GM12878 (cell line): Measurements from ENCODE around the gene RHOF. TPM values are rescaled to one million over a fixed set of nuclear protein-coding genes. Genes with fewer than 3 reads are reported as not detected.

Experiments used
- ATF7 ChIP-seq: fragments of 450-650 bp; IDR thresholded peaks from 2 replicates; pipeline ENCODE4 v1.6.1; 2016; ENCODE audit warnings: low read depth, mild to moderate bottlenecking
- BCL11A ChIP-seq: IDR thresholded peaks from 2 replicates; pipeline ENCODE4 v1.6.1; 2011; ENCODE audit warnings: low read depth, low read length
- BCL3 ChIP-seq: IDR thresholded peaks from 2 replicates; pipeline ENCODE4 v1.6.1; 2011; ENCODE audit warnings: borderline replicate concordance, low read depth, mild to moderate bottlenecking, moderate library complexity, low read length; ENCODE audit not compliant: insufficient read depth, poor library complexity, severe bottlenecking
- CHD1 ChIP-seq: IDR thresholded peaks from 2 replicates; pipeline ENCODE4 v1.6.1; 2012; ENCODE audit warnings: low read depth, low read length, improper control_type of control experiment
- CHD4 ChIP-seq: fragments of 200-600 bp; sonication (generic); IDR thresholded peaks from 2 replicates; pipeline ENCODE4 v1.6.1; 2016; ENCODE audit warnings: mild to moderate bottlenecking
- EGR1 ChIP-seq, 2 experiments: IDR thresholded peaks; 1 replicate in 1 of 2; 2 replicates in 1 of 2; pipeline ENCODE4 v1.6.1; 2011 to 2012; ENCODE audit warnings: low read depth in 2 of 2, low read length in 2 of 2, borderline replicate concordance in 1 of 2, mild to moderate bottlenecking in 1 of 2, moderate library complexity in 1 of 2
- EP300 ChIP-seq, 2 experiments: fragments of 150-350 bp in 1 of 2; IDR thresholded peaks; 2 replicates each; pipeline ENCODE4 v1.6.1; 2011 to 2012; ENCODE audit warnings: low read depth in 2 of 2, low read length in 2 of 2, borderline replicate concordance in 1 of 2, improper control_type of control experiment in 1 of 2, inconsistent platforms in 1 of 2; ENCODE audit not compliant: control insufficient read depth in 1 of 2
- GABPA ChIP-seq: IDR thresholded peaks from 2 replicates; pipeline ENCODE4 v1.6.1; 2014; ENCODE audit warnings: antibody characterized with exemption, low read depth, mild to moderate bottlenecking, inconsistent platforms
- IRF5 ChIP-seq: fragments of 450-650 bp; IDR thresholded peaks from 2 replicates; pipeline ENCODE4 v1.6.1; 2017; ENCODE audit warnings: borderline replicate concordance
- NBN ChIP-seq: fragments of 450-650 bp; IDR thresholded peaks from 2 replicates; pipeline ENCODE4 v1.6.1; 2016
- NFXL1 ChIP-seq: fragments of 450-650 bp; IDR thresholded peaks from 2 replicates; pipeline ENCODE4 v1.6.1; 2017; ENCODE audit warnings: antibody characterized with exemption, mild to moderate bottlenecking, borderline replicate concordance
- NR2F1 ChIP-seq: fragments of 450-650 bp; conservative IDR thresholded peaks from 2 replicates; pipeline ENCODE4 v1.6.1; 2017; ENCODE audit warnings: mild to moderate bottlenecking
- POU2F2 ChIP-seq: IDR thresholded peaks from 3 replicates; pipeline ENCODE4 v1.6.1; 2011; ENCODE audit warnings: low read depth, mild to moderate bottlenecking, low read length, borderline replicate concordance
- RB1 ChIP-seq: fragments of 450-650 bp; formaldehyde crosslinking; IDR thresholded peaks from 2 replicates; pipeline ENCODE4 v1.6.1; 2017; ENCODE audit warnings: mild to moderate bottlenecking, borderline replicate concordance
- RELA ChIP-seq: fragments of 450-650 bp; IDR thresholded peaks from 2 replicates; pipeline ENCODE4 v1.8.0; 2014; ENCODE audit warnings: borderline replicate concordance; ENCODE audit not compliant: partially characterized antibody
- SP1 ChIP-seq: IDR thresholded peaks from one replicate; pipeline ENCODE4 v1.6.1; 2011; ENCODE audit warnings: low read depth, low read length
- SPI1 ChIP-seq: IDR thresholded peaks from 2 replicates; pipeline ENCODE4 v1.6.1; 2011; ENCODE audit warnings: low read depth, mild to moderate bottlenecking, low read length, moderate library complexity, borderline replicate concordance; ENCODE audit not compliant: insufficient read depth
- STAT3 ChIP-seq: IDR thresholded peaks from 2 replicates; pipeline ENCODE4 v1.6.1; 2011; ENCODE audit warnings: low read depth, low read length, improper control_type of control experiment
- TCF12 ChIP-seq: IDR thresholded peaks from 2 replicates; pipeline ENCODE4 v1.6.1; 2011; ENCODE audit warnings: low read depth, mild to moderate bottlenecking, low read length
- ZNF622 ChIP-seq: fragments of 450-650 bp; IDR thresholded peaks from 2 replicates; pipeline ENCODE4 v1.6.1; 2017; ENCODE audit warnings: mild to moderate bottlenecking, inconsistent platforms
- polyA plus RNA-seq, 11 experiments: library from polyadenylated mRNA; depleted of rRNA in 4 of 11; unstranded in 6 of 11; stranded (reverse) in 5 of 11; fragments of >200 nt; fragmentation: Nextera tagmentation in 4 of 11; fragmentation: Illumina TruSeq in 1 of 11; extraction: Ambion mirVana in 4 of 11; extraction: Trizol in 1 of 11; gene quantifications; 1 replicate in 1 of 11; 2 replicates in 10 of 11; pipeline versions ENCODE4 v1.2.1 to v1.2.3, GENCODE V29; 2011 to 2016; ENCODE audit warnings: inconsistent platforms in 2 of 11, missing spikeins in 2 of 11, low read depth in 1 of 11
- total RNA-seq, 4 experiments: library from RNA; depleted of rRNA in 3 of 4; stranded (reverse); fragments of >200 nt in 3 of 4; fragmentation: Illumina TruSeq in 1 of 4; extraction: Trizol in 1 of 4; gene quantifications; 2 replicates each; pipeline versions ENCODE4 v1.2.1 to v1.2.3, GENCODE V29; 2013 to 2021
- TF ChIP-seq, protein P1 (sequence below): fragments of 450-650 bp; IDR thresholded peaks from 2 replicates; pipeline ENCODE4 v1.6.1; 2017; ENCODE audit warnings: mild to moderate bottlenecking, moderate library complexity
- TF ChIP-seq, protein P2 (sequence below): fragments of 450-650 bp; IDR thresholded peaks from 2 replicates; pipeline ENCODE4 v1.6.1; 2017; ENCODE audit warnings: mild to moderate bottlenecking

The RHOF gene
- total and polyA plus RNA-seq, 10 of the 15 experiments (the other 5 are each of a cell fraction or from before 2014, with no cell fraction given): 6.1 to 78.7 (median 39.7) TPM

GRCh38 chr12:121799842-121800693 lies 6.6 kb upstream of the RHOF start (continued):
- TF ChIP-seq SP1 (no peak), RB1 (no peak), GABPA (no peak), CHD1 (no peak), IRF5 (no peak), EGR1 (IDR thresholded peaks at IDR 0.05; ENCODE audit: borderline replicate concordance in 1 of 2, low read depth in 2 of 2, low read length in 2 of 2) (peak in 1 of 2 experiments; percentile 91; a peak in 2 of 3 replicates), RELA (no peak), EP300 (IDR thresholded peaks at IDR 0.05; ENCODE audit: borderline replicate concordance in 1 of 2, control insufficient read depth in 1 of 2, low read depth in 2 of 2, low read length in 2 of 2) (no peak), NFXL1 (peak; percentile 97), NR2F1 (peak; percentile 88), BCL11A (no peak), SPI1 (no peak; the same call in 1 of the 2 replicates), POU2F2 (peak; percentile 51), STAT3 (no peak), CHD4 (no peak), NBN (peak; percentile 78; the same call in 1 of the 2 replicates), TCF12 (0 out of 2 replicates have a peak, but pooled peaks have one; percentile 23), BCL3 (no peak), ZNF622 (no peak), ATF7 (no peak)
- TF ChIP-seq, protein P1, sequence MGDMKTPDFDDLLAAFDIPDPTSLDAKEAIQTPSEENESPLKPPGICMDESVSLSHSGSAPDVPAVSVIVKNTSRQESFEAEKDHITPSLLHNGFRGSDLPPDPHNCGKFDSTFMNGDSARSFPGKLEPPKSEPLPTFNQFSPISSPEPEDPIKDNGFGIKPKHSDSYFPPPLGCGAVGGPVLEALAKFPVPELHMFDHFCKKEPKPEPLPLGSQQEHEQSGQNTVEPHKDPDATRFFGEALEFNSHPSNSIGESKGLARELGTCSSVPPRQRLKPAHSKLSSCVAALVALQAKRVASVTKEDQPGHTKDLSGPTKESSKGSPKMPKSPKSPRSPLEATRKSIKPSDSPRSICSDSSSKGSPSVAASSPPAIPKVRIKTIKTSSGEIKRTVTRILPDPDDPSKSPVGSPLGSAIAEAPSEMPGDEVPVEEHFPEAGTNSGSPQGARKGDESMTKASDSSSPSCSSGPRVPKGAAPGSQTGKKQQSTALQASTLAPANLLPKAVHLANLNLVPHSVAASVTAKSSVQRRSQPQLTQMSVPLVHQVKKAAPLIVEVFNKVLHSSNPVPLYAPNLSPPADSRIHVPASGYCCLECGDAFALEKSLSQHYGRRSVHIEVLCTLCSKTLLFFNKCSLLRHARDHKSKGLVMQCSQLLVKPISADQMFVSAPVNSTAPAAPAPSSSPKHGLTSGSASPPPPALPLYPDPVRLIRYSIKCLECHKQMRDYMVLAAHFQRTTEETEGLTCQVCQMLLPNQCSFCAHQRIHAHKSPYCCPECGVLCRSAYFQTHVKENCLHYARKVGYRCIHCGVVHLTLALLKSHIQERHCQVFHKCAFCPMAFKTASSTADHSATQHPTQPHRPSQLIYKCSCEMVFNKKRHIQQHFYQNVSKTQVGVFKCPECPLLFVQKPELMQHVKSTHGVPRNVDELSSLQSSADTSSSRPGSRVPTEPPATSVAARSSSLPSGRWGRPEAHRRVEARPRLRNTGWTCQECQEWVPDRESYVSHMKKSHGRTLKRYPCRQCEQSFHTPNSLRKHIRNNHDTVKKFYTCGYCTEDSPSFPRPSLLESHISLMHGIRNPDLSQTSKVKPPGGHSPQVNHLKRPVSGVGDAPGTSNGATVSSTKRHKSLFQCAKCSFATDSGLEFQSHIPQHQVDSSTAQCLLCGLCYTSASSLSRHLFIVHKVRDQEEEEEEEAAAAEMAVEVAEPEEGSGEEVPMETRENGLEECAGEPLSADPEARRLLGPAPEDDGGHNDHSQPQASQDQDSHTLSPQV: no peak
- TF ChIP-seq, protein P2, sequence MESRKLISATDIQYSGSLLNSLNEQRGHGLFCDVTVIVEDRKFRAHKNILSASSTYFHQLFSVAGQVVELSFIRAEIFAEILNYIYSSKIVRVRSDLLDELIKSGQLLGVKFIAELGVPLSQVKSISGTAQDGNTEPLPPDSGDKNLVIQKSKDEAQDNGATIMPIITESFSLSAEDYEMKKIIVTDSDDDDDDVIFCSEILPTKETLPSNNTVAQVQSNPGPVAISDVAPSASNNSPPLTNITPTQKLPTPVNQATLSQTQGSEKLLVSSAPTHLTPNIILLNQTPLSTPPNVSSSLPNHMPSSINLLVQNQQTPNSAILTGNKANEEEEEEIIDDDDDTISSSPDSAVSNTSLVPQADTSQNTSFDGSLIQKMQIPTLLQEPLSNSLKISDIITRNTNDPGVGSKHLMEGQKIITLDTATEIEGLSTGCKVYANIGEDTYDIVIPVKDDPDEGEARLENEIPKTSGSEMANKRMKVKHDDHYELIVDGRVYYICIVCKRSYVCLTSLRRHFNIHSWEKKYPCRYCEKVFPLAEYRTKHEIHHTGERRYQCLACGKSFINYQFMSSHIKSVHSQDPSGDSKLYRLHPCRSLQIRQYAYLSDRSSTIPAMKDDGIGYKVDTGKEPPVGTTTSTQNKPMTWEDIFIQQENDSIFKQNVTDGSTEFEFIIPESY: no peak
